HG02571 (cell line): ENCODE data around the gene LGALS14.
"Not testable (repeated sequence)": the region's sequence is repeated elsewhere in the genome, so short reads cannot be mapped to it uniquely, and the experiment has no call there.

Source experiments
- ATAC-seq: cut with Tn5 transposase; IDR thresholded peaks from one replicate; pipeline ENCODE4 v1.9.1; 2021; ENCODE audit warnings: mild to moderate bottlenecking, moderate library complexity; ENCODE audit not compliant: unreplicated experiment

LGALS14 gene

GRCh38 chr19:39692822-39693221, 11.5 kb upstream of the LGALS14 start:
- no peak for ATAC-seq

GRCh38 chr19:39695759-39696158, 8.5 kb upstream of the LGALS14 start:
- ATAC-seq: no peak

DNA sequence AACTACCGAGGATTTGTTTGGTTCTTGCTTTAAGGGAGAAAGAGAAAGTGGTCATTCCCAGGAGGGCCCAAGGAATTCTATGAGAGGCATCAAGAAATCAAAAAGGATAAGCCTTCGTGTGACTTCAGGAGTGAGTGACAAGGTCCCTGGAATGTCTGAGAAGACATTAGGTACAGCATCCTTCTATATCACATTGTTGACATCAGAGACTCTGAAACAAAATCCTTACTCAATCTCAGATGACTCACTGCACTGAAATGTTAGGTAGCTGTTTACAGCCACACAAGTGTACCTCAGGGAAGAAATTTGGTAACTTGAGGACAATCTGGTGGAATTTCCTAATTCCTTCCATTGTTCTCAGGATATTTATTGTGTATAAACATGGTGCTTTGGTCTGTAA, 7.9 kb upstream of the LGALS14 start:
- no peak for ATAC-seq

DNA sequence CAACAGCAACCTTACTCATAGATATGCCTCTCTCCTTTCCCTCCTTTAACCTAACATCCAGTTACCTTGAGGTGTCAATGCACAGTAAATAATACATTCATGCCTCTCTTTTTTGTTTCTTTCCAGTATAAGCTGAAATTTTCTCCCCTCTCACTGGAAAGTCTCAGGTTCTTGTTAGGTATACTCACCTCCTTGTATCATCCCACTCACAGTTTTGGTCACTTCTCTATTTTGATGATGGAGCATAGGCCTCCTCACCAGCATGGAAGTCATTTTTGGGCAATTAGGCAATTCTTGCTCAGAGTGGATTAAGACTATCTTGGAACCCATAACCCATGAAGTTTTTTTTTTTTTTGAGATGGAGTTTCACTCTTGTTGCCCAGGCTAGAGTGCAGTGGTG, 5.7 kb upstream of the LGALS14 start:
- no peak for ATAC-seq

- no peak for ATAC-seq
These were observed 3.0 kb upstream of the LGALS14 start for GRCh38 chr19:39701291-39701690.

- ATAC-seq: no peak
These were observed 1.4 kb downstream of the LGALS14 start for GRCh38 chr19:39705578-39706188.

GRCh38 chr19:39708594-39708993, 4.3 kb downstream of the LGALS14 start:
- no peak for ATAC-seq

DNA sequence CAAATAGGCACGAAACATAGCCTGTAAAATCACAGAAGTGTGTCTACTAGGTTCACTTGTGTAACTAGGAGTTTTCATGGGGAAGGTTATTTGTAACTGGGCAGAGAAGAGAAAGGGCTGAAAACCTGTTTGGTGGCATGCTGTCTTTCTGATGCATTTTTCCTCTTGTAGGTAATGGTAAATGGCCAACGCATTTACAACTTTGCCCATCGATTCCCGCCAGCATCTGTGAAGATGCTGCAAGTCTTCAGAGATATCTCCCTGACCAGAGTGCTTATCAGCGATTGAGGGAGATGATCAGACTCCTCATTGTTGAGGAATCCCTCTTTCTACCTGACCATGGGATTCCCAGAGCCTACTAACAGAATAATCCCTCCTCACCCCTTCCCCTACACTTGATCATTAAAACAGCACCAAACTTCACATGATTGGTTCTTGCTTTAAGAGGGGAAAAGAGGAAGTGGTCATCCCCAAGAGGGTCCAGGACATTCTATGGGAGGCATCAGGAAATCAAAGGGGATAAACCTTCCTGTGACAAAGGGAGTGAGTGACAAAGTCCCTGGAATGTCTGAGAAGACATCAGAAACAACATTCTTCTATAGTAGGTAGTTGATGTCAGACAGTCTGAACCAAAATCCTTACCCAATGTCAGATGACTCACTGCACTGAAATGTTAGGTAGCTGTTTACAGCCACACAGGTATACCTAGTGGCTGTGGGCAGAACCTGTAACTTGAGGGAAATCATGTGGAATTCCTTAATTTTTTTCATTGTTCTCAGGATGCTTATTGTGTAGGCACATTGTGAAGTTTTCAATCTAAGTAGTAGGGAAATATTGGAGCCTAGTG, 5.0 kb downstream of the LGALS14 start:
- no peak for ATAC-seq

DNA sequence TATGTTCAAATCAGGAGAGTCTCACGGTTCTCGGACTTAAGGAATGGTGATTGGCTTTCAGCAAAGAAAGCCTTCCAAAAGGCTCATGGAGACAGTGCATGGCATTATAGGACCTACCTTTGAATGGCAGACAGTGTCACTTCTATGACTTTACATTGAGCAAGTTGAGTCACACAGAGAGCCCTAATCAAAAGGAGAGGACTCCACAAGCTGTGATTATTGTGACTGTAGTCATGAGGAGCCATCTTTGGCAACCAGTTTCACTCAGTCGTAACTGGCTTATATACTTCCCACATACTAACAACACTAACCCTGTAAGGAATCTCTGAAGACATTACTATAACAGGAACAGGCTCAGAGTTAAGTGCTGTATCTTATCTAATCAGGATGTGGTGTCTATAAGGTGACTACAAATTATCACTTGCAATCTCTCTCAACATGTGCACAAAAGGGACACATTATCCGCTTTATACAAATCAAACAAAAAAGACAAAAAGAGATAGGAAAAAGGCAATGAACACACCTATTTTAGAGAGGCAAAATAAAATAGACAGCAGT, 6.1 kb downstream of the LGALS14 start:
- ATAC-seq: no peak

DNA sequence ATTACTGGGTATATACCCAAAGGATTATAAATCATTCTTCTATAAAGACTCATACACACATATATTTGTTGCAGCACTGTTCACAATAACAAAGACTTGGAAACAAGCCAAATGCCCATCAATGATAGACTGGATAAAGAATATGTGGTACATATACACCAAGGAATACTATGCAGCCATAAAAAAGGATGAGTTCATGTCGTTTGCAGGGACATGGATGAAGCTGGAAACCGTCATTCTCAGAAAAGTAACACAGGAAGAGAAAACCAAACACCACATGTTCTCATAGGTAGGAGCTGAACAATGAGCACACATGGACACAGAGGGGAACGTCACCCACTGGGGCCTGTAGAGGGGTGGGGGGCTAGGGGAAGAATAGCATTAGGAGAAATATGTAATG, 15.9 kb downstream of the LGALS14 start:
- ATAC-seq: not testable (repeated sequence)

DNA sequence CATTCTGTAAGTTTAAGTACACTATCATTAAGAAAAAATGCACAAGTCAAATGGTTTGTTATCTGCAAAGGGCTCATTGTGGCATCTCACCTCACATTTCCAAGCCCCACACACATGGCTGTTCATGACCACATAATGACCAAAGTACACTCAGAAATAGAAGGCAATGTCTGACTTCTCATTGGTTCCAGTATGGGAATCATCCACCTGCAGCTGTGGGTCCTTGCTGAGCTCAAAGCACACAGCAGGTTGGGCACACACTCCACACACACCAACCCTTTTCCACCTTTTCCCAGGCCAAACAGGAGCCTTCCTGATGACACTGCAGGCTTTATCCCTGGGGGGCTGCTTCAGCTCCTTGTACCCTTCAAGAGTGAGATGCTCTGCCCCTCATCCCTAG, 21.7 kb downstream of the LGALS14 start:
- no peak for ATAC-seq

DNA sequence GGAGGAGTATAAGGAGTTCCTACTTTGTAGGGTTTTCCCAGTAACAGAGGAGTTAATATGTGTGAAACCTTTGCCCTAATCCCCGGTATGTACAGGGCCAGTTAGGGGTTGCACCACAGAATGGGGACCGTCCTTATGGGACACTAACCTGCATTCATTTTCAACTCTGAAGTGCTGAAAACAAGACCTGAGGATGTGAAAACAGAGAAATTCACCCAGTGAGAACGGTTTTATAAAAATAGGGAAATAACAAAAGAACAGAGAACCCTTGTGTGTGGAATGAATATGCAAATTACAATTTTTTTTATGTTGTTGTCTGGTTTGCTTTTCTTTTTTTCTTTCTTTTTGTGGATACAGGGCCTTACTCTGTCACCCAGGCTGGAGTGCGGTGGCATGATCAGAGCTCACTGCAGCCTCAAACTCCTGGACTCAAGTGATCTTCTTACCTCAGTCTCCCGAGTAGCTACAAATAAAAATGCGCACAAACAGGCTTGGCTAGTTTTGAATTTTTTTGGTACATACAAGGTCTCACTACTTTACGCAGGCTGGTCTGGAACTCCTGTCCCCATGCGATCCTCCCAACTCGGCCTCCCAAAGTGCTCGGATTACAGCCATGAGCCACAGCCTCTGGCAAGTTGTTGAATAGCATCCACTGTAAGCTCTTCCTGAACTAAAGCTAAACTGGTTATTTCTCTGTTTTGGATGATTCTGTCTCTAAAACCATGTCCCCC, 23.0 kb downstream of the LGALS14 start:
- no peak for ATAC-seq

DNA sequence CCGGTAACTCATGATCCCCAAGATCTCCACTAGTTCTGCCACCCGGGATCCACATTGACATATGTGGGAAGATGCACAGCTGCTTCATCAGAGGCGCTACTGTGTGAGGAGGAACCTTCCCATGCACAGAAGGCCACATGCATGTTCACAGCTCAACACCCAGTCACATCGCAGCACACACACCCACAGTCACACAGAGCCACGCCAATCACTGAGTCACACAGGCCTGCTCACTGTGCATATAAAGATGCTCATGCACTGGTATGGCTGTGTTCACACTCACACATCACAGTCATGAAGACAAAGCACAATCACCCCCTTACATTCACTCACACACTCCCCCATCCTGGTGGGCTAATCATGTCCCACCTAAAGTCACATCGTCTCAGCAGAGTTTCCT, 23.8 kb downstream of the LGALS14 start:
- ATAC-seq: no peak

GRCh38 chr19:39729594-39729993, 25.3 kb downstream of the LGALS14 start:
- no peak for ATAC-seq

DNA sequence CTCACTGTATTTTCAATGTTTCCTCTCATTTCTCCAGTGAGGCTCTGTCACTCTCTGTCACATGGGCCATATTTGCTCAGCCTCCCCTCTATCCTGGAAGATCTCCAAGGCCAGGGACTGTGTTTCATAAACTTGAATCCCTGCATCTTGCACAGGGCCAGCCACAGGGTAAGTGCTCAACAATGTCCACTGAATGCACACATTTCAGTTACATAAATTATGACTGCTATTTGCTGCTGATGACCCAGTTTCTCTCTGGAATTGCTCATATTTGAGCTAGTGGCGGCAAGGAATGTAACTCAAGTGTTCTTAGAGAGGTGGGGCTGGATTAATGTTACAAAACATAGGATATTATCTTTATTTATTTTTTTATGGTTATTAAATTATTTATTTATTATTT, 27.4 kb downstream of the LGALS14 start:
- no peak for ATAC-seq

DNA sequence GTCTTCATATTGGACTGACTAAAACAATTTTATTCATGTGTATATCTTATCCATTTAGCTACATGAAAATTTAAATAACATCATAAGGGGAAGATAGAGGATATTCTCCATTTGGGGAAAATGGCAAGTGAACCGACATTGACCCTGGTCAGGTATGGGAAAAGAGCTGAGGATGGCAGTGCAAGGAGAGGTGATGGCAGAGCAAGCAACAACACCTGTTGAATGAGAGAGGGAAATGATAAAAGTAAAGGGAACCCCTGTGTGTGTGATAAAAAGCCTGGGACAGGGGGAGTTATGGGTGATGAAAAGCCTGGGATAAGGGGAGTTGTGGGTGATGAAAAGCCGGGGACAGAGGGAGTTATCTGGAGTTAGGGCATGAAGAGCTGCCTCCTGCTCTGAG, 29.6 kb downstream of the LGALS14 start:
- ATAC-seq: no peak

- no peak for ATAC-seq
These were observed 31.4 kb downstream of the LGALS14 start for GRCh38 chr19:39735688-39736087.

- ATAC-seq: no peak
These were observed 31.8 kb downstream of the LGALS14 start for GRCh38 chr19:39736088-39736487.

DNA sequence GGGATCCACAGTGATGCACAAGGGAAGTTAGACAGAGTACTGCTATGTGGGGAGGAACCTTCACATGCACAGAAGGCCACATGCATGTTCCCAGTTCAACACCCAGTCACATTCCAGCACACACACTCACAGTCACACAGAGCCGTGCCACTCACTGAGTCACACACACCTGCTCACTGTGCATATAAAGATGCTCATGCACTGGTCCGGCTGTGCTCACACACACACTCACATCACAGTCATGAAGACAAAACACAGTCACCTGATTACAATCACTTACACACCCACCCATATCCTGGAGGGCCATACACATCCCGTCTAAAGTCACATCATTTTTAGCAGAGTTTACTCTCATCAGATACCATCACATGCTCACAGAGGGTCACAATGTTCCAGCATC, 33.1 kb downstream of the LGALS14 start:
- ATAC-seq: no peak

DNA sequence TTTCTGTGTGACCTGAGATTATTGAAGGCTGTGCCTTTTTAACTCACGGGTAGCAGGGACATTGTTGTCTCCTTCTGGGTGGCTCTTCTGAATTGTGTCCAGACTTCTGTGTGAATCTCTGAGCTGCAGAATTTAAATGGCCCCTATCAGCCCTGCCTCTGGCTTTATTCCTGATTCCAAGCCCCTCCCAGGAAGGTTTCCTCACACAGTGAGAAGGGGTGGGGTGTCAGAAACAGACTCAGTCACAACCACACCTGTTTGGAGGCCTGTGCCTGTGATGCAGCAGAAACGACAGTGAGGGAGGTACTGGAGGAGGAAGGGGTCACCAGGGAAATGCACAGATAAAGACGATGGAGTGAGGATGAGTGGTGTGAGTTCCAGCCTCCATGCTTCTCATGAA, 33.6 kb downstream of the LGALS14 start, which contains the start of gene CLC:
Gene CLC (minus strand): TSS at position 139 of the 400 bp plus-strand sequence. CDS start 77 bp downstream, at position 62.
- no peak for ATAC-seq

DNA sequence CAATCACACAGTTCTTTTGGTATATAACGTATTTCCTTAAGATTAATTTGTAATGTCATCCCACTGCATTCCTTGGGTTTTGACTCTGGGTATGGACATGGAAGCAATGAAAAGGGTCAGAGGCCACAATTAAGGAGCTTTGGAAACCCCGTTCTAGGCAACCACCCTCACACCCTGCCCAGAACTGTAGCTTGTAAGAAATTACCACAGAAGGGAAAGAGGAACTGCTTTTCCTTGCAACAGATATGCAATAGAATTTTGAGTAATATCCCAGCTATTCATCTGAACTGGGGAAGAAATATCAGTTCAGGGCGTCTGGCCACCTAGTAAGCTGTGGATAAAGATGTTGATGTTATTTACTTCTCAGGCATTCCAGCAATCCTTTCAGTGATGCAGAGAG, 34.5 kb downstream of the LGALS14 start:
- no peak for ATAC-seq
